GM12878 (cell line): ENCODE results near the gene CDCP1.

ENCODE experiments used
- ESRRA ChIP-seq: IDR thresholded peaks from 2 replicates; pipeline ENCODE4 v1.6.1; 2012; ENCODE audit warnings: mild to moderate bottlenecking, low read length, improper control_type of control experiment
- KDM1A ChIP-seq: fragments of 200-600 bp; sonication (generic); IDR thresholded peaks from 2 replicates; pipeline ENCODE4 v1.6.1; 2016; ENCODE audit warnings: borderline replicate concordance
- NFYB ChIP-seq: IDR thresholded peaks from 2 replicates; pipeline ENCODE4 v1.6.1; 2011; ENCODE audit warnings: low read depth, mild to moderate bottlenecking, low read length, improper control_type of control experiment, moderate library complexity; ENCODE audit not compliant: insufficient read depth
- NR2C2 ChIP-seq: IDR thresholded peaks from 2 replicates; pipeline ENCODE4 v1.6.1; 2011; ENCODE audit warnings: borderline replicate concordance, low read depth; ENCODE audit not compliant: control insufficient read depth, insufficient read length
- SKIL ChIP-seq: fragments of 450-650 bp; IDR thresholded peaks from 2 replicates; pipeline ENCODE4 v1.6.1; 2017; ENCODE audit warnings: mild to moderate bottlenecking, low read depth, inconsistent platforms; ENCODE audit not compliant: poor library complexity, severe bottlenecking
- TF ChIP-seq, protein P1 (sequence below): fragments of 450-650 bp; formaldehyde crosslinking; IDR thresholded peaks from 2 replicates; pipeline ENCODE4 v1.5.0; 2022; ENCODE audit warnings: mild to moderate bottlenecking, missing genetic modification characterization
- TF ChIP-seq, protein P2 (sequence below), 3 experiments: IDR thresholded peaks in 2 of 3; conservative IDR thresholded peaks in 1 of 3; 2 replicates each; pipeline ENCODE4 v1.5.1; 2011; ENCODE audit warnings: low read depth in 3 of 3, low read length in 3 of 3, mild to moderate bottlenecking in 3 of 3, control low read depth in 2 of 3, moderate library complexity in 2 of 3, inconsistent platforms in 1 of 3, mixed read lengths in 1 of 3; ENCODE audit not compliant: control insufficient read depth in 2 of 3, insufficient read depth in 1 of 3; ENCODE audit errors: extremely low read depth in 1 of 3

DNA sequence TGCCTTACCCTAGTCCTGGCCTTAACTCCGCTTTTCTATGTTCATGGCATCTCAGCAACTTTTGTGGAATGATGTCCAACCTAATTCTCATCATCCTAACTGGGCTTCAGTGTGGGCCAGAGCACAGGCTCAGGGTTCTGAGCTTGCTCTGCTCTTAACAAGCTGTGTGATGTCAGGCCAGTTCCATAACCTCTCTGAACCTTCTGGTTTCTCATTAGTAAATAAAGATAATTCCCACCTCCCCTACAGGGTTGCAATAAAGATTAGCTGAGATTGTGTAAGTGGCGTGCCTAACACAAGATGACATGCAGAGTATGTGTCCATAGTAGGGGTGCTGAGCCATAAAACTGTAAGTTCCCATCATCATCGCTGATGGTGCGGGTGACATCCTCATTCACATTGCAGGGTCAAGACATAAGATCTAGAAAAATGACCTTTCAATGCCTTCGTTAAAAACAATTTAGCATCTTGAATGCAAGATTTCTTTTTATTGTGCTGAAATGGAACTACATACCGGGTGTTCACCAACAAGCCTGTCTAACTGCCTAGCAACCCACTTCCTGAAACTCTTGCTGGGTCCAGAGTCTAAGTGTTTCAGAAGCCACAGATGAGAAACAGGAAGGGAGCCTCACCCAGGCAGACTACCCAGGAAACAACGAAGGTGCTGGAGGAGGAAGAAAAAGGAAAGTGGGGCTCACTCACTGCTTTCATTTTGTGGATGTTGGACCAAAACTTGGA, 36.2 kb downstream of the CDCP1 start:
- TF ChIP-seq KDM1A = no peak
- TF ChIP-seq, protein P1, sequence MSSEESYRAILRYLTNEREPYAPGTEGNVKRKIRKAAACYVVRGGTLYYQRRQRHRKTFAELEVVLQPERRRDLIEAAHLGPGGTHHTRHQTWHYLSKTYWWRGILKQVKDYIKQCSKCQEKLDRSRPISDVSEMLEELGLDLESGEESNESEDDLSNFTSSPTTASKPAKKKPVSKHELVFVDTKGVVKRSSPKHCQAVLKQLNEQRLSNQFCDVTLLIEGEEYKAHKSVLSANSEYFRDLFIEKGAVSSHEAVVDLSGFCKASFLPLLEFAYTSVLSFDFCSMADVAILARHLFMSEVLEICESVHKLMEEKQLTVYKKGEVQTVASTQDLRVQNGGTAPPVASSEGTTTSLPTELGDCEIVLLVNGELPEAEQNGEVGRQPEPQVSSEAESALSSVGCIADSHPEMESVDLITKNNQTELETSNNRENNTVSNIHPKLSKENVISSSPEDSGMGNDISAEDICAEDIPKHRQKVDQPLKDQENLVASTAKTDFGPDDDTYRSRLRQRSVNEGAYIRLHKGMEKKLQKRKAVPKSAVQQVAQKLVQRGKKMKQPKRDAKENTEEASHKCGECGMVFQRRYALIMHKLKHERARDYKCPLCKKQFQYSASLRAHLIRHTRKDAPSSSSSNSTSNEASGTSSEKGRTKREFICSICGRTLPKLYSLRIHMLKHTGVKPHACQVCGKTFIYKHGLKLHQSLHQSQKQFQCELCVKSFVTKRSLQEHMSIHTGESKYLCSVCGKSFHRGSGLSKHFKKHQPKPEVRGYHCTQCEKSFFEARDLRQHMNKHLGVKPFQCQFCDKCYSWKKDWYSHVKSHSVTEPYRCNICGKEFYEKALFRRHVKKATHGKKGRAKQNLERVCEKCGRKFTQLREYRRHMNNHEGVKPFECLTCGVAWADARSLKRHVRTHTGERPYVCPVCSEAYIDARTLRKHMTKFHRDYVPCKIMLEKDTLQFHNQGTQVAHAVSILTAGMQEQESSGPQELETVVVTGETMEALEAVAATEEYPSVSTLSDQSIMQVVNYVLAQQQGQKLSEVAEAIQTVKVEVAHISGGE (CRISPR knock-in tag) = no peak
- TF ChIP-seq NFYB = no peak
- TF ChIP-seq NR2C2 = no peak
- TF ChIP-seq, protein P2, sequence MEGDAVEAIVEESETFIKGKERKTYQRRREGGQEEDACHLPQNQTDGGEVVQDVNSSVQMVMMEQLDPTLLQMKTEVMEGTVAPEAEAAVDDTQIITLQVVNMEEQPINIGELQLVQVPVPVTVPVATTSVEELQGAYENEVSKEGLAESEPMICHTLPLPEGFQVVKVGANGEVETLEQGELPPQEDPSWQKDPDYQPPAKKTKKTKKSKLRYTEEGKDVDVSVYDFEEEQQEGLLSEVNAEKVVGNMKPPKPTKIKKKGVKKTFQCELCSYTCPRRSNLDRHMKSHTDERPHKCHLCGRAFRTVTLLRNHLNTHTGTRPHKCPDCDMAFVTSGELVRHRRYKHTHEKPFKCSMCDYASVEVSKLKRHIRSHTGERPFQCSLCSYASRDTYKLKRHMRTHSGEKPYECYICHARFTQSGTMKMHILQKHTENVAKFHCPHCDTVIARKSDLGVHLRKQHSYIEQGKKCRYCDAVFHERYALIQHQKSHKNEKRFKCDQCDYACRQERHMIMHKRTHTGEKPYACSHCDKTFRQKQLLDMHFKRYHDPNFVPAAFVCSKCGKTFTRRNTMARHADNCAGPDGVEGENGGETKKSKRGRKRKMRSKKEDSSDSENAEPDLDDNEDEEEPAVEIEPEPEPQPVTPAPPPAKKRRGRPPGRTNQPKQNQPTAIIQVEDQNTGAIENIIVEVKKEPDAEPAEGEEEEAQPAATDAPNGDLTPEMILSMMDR (IDR thresholded peaks at IDR 0.05 in 2 of 3, conservative IDR thresholded peaks at IDR 0.05 in 1 of 3; ENCODE audit: control insufficient read depth in 2 of 3, extremely low read depth in 1 of 3, insufficient read depth in 1 of 3, low read depth in 3 of 3, low read length in 3 of 3) = no peak
- TF ChIP-seq SKIL = no peak
- TF ChIP-seq ESRRA = no peak
